Lower leg skin (tissue), 3 donors: Measurements from ENCODE around the gene MTMR2.

Experiments used
- CTCF ChIP-seq, 3 donors: fragments of 450-650 bp; IDR thresholded peaks; one replicate each; pipeline ENCODE4 v1.5.1; 2016; ENCODE audit warnings: antibody characterized with exemption in 3 of 3, mild to moderate bottlenecking in 3 of 3, moderate library complexity in 2 of 3
- POLR2A ChIP-seq, 2 donors: fragments of 450-650 bp; IDR thresholded peaks; one replicate each; pipeline ENCODE4 v1.6.1; 2016 to 2017; ENCODE audit warnings: antibody characterized with exemption in 2 of 2, mild to moderate bottlenecking in 1 of 2, moderate library complexity in 1 of 2

- TF ChIP-seq CTCF (IDR thresholded peaks at IDR 0.05) (no peak), POLR2A (IDR thresholded peaks at IDR 0.05) (no peak)
Observed at GRCh38 chr11:95831198-95831883, 92.6 kb downstream of the MTMR2 start.
